Suprapubic skin (tissue), 4 donors: ENCODE results near the gene SYNM. TPM values are rescaled to one million over a fixed set of nuclear protein-coding genes. Genes with fewer than 3 reads are reported as not detected.
"Not testable (repeated sequence)": the region's sequence is repeated elsewhere in the genome, so short reads cannot be mapped to it uniquely, and the experiment has no call there.

Experiments used
- DNase-seq, 2 donors: peaks; one replicate each; pipeline ENCODE4 v3.0.0-alpha.2; 2019; ENCODE audit warnings: low spot score in 2 of 2
- H3K27ac ChIP-seq: fragments of 200-600 bp; sonication (generic); one replicate; pipeline ENCODE4 v1.5.1; 2019
- H3K27me3 ChIP-seq: fragments of 200-600 bp; sonication (generic); one replicate; pipeline ENCODE4 v1.5.1; 2019
- H3K36me3 ChIP-seq: fragments of 200-600 bp; sonication (generic); one replicate; pipeline ENCODE4 v1.5.1; 2019
- H3K4me1 ChIP-seq: fragments of 200-600 bp; sonication (generic); one replicate; pipeline ENCODE4 v1.5.1; 2019
- H3K4me3 ChIP-seq: fragments of 200-600 bp; sonication (generic); one replicate; pipeline ENCODE4 v1.5.1; 2019; ENCODE audit warnings: mild to moderate bottlenecking
- H3K9me3 ChIP-seq: fragments of 200-600 bp; sonication (generic); one replicate; pipeline ENCODE4 v1.5.1; 2019
- EP300 ChIP-seq: sonication (generic); formaldehyde crosslinking; IDR thresholded peaks from one replicate; pipeline ENCODE4 v1.6.1; 2017; ENCODE audit warnings: antibody characterized with exemption
- POLR2A ChIP-seq, 2 donors: fragments of 450-650 bp; IDR thresholded peaks; one replicate each; pipeline ENCODE4 v1.6.1; 2017; ENCODE audit warnings: antibody characterized with exemption in 2 of 2, mild to moderate bottlenecking in 2 of 2, moderate library complexity in 2 of 2
- POLR2AphosphoS5 ChIP-seq, 3 donors: sonication (generic); formaldehyde crosslinking; IDR thresholded peaks; one replicate each; pipeline ENCODE4 v1.6.1; 2017; ENCODE audit warnings: antibody characterized with exemption in 3 of 3
- WGBS: methylation state at CpG from one replicate; pipeline ENCODE4 v1.1.5; 2018; 5-methylcytosine and 5-hydroxymethylcytosine counted together
- total RNA-seq, 4 donors: library from RNA; depleted of rRNA; stranded (reverse); fragments of >200 nt; gene quantifications; one replicate each; pipeline ENCODE4 v1.1.0, GENCODE V29; 2016
- TF ChIP-seq, protein P1 (sequence below), 2 donors: fragments of 200-600 bp in 1 of 2; fragments of 450-650 bp in 1 of 2; sonication (generic) in 1 of 2; IDR thresholded peaks; one replicate each; pipeline ENCODE4 v1.5.1; 2016 to 2019; ENCODE audit warnings: antibody characterized with exemption in 2 of 2, mild to moderate bottlenecking in 1 of 2, moderate library complexity in 1 of 2

Gene SYNM
- total RNA-seq, 4 donors from 2014 or later, result 6.7 to 20.3 (median 10.7) TPM

- TF ChIP-seq, protein P1, sequence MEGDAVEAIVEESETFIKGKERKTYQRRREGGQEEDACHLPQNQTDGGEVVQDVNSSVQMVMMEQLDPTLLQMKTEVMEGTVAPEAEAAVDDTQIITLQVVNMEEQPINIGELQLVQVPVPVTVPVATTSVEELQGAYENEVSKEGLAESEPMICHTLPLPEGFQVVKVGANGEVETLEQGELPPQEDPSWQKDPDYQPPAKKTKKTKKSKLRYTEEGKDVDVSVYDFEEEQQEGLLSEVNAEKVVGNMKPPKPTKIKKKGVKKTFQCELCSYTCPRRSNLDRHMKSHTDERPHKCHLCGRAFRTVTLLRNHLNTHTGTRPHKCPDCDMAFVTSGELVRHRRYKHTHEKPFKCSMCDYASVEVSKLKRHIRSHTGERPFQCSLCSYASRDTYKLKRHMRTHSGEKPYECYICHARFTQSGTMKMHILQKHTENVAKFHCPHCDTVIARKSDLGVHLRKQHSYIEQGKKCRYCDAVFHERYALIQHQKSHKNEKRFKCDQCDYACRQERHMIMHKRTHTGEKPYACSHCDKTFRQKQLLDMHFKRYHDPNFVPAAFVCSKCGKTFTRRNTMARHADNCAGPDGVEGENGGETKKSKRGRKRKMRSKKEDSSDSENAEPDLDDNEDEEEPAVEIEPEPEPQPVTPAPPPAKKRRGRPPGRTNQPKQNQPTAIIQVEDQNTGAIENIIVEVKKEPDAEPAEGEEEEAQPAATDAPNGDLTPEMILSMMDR (IDR thresholded peaks at IDR 0.05), result no peak
- TF ChIP-seq POLR2A (IDR thresholded peaks at IDR 0.05) (no peak), POLR2AphosphoS5 (IDR thresholded peaks at IDR 0.05) (no peak), EP300 (no peak)
- Histone ChIP-seq H3K36me3 (no peaks in the 10 kb centered on the region), H3K4me1 (peaks cover 15% of the 10 kb centered on the region), H3K27ac (no peak overlapping the region), H3K9me3 (no peaks in the 10 kb centered on the region), H3K4me3 (peak overlapping the region; percentile 66), H3K27me3 (no peaks in the 10 kb centered on the region)
- DNase-seq, result no peak
- WGBS, result 44% methylated on average over 27 of the region's 27 CpGs
Observed at GRCh38 chr15:99058421-99058870, 46.4 kb upstream of the SYNM start.

DNA sequence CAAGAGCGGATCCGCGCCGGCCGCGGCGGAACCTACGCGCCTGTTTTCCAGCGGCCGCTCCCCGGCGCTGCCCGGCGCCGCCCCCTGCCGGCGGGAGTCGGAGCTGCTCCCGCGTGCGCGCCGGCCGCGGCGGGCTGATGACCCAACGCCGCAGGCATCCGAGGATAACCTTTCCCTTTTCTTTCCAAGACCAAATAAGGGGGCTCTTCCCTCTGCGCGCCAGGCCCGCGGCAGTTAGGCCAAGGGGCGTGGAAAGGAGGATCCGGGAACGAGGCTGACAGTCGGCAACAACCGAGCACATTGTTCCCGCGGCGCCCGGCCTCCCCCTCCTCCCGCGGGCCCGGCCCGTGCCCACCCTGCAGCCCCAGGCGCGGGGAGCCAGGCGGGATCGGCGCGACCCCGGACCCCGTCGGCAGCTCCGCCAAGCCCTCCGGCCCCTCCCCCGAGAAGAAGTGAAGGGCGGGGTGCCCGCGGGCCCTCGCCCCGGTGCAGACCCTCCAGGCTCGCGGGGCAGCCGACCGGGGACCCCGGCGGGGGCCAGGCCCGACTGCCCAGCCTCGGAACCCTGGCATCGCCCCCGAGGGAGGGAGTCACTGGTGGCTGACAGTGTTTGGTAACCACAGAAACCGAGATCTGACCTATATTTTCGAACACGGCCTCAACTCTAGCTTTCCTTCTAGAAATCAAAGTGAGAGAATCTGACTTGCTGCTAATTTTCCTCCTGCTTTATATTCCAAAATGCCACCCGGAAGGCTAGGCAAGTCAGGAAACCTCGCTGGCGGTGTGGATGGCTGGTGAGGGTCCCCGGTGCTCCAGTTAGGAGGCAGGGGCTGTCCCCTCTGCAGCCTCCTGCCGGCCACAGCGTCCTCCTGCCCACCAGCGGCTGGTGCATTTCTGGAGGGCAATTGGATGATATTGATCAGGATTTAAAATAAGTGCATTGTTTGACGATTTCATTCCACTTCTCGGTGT is 45.6 kb upstream of the SYNM start:
- Histone ChIP-seq H3K27ac (peak overlapping the region; percentile 81), H3K27me3 (no peaks in the 10 kb centered on the region), H3K4me1 (peaks cover 15% of the 10 kb centered on the region), H3K9me3 (no peaks in the 10 kb centered on the region), H3K4me3 (peak overlapping the region; percentile 66), H3K36me3 (no peaks in the 10 kb centered on the region)
- DNase-seq, result peak; percentile 84 to 88
- TF ChIP-seq, protein P1 (IDR thresholded peaks at IDR 0.05), result peak; percentile 68 to 91
- TF ChIP-seq EP300 (no peak), POLR2A (IDR thresholded peaks at IDR 0.05) (no peak), POLR2AphosphoS5 (IDR thresholded peaks at IDR 0.05) (peak in 1 of 3 donors; percentile 29)
- WGBS, result 20% methylated on average over 24 of the region's 86 CpGs

DNA sequence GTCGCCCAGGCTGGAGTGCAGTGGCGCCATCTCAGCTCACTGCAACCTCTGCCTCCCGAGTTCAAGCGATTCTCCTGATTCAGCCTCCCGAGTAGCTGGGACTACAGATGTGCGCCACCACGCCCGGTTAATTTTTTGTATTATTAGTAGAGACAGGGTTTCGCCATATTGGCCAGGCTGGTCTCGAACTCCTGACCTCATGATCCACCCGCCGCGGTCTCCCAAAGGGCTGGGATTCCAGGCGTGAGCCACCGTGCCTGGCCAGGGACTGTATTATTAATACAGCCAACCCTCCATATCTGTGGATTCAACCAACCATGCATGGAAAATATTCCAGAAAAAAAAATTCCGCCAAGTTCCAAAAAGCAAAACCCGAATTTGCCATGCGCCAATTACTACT is 44.7 kb upstream of the SYNM start:
- 92% methylated on average over 18 of the region's 18 CpGs for WGBS
- H3K9me3 ChIP-seq, DNase-seq, H3K27ac ChIP-seq, H3K36me3 ChIP-seq, H3K27me3 ChIP-seq, H3K4me3 ChIP-seq: not testable (repeated sequence)
- H3K4me1 ChIP-seq, result peaks cover 15% of the 10 kb centered on the region

DNA sequence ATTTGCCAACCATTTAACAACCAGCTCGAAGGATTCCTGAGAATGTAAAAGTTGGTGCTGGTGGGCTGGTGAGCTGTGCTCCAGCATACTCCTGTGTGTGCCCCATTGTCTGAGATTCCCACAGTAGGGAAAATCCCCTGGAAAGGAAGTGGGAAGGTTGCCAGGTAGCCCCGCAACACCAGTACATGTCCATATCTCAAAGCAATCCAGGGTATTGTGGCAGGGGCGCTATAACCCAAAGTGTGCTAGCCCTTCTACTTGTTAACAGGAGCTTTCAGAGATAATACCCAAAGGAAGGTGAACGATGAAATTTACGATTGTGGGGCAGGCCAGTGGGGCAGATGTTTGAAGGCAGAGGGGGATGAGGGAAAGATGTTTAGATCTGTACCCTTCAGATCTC is 42.7 kb upstream of the SYNM start:
- no peak for TF ChIP-seq POLR2A (IDR thresholded peaks at IDR 0.05)
- TF ChIP-seq POLR2AphosphoS5 (IDR thresholded peaks at IDR 0.05), result no peak
- TF ChIP-seq, protein P1 (IDR thresholded peaks at IDR 0.05), result no peak
- TF ChIP-seq EP300, result no peak
- 92% methylated on average over 5 of the region's 5 CpGs for WGBS
- peaks cover 15% of the 10 kb centered on the region for H3K4me1 ChIP-seq

DNA sequence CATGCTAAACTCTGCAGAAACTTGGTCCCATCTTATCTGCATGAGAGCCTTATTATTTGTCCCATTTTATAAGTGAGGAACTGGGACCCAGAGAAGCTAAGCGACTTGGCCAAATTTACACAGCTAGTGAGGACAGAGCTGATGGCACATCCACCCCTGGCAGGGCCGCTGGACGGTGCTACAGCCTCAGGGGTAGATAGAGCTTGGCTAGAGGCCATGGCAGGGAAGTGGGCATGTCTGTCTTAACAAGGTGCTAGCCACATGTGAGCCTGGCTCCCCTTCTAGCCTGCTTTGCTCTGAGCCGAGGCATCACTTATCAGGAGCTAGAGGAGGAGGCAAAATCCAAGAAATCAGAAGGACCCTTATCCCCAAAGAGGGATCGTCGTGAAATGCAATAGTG is 36.7 kb upstream of the SYNM start:
- 67% methylated on average over 6 of the region's 6 CpGs for WGBS
- Histone ChIP-seq H3K9me3 (no peaks in the 10 kb centered on the region), H3K27me3 (no peaks in the 10 kb centered on the region), H3K4me3 (no peak overlapping the region), H3K4me1 (no peaks in the 10 kb centered on the region), H3K27ac (no peak overlapping the region), H3K36me3 (no peaks in the 10 kb centered on the region)
- peak in 1 of 2 donors; percentile 72 for DNase-seq
- TF ChIP-seq POLR2AphosphoS5 (IDR thresholded peaks at IDR 0.05) (no peak), POLR2A (IDR thresholded peaks at IDR 0.05) (no peak), EP300 (no peak)
- TF ChIP-seq, protein P1 (IDR thresholded peaks at IDR 0.05), result no peak

More for the DNA sequence above, 42.7 kb upstream of the SYNM start:
- Histone ChIP-seq H3K27me3 (no peaks in the 10 kb centered on the region), H3K9me3 (no peaks in the 10 kb centered on the region), H3K36me3 (no peaks in the 10 kb centered on the region), H3K27ac (no peak overlapping the region), H3K4me3 (no peak overlapping the region)
- DNase-seq, result no peak
